HCT116 (cell line): ENCODE measurements around the gene HIF1AN. TPM values are rescaled to one million over a fixed set of nuclear protein-coding genes. Genes with fewer than 3 reads are reported as not detected.

Experiments used
- ATAC-seq: fragments of 200-7000 bp; cut with Tn5 transposase; 2 replicates; pipeline ENCODE4 v1.9.1; 2020; ENCODE audit warnings: mild to moderate bottlenecking, moderate library complexity
- BruUV-seq: library from RNA; stranded (reverse); fragments of 400-500 nt; replicated peaks from 2 replicates; lab custom pipeline; 2021; lab: Mats Ljungman, UMichigan
- CTCF ChIA-PET: fragments of 300-600 bp; sonication (Branson Sonifier 250); formaldehyde crosslinking; loops from one replicate; lab custom pipeline; 2021; ENCODE audit warnings: antibody characterized with exemption; lab: Charles Lee
- POLR2A ChIA-PET: fragments of 300-600, 350-600 bp; sonication (Branson Sonifier 250); formaldehyde crosslinking; loops from one replicate; lab custom pipeline; 2021; ENCODE audit warnings: antibody characterized with exemption; lab: Charles Lee
- RAD21 ChIA-PET, 2 experiments: fragments of 300-600 bp; sonication (Branson Sonifier 250); formaldehyde crosslinking; loops; one replicate each; lab custom pipeline; 2023; ENCODE audit warnings: low total read pairs in 2 of 2; ENCODE audit not compliant: uncharacterized antibody in 2 of 2, unreplicated experiment in 2 of 2, low non-redundant PET in 1 of 2; lab: Charles Lee
- DNase-seq: peaks from one replicate; pipeline ENCODE4 v3.0.0-alpha.2; 2010; ENCODE audit warnings: low read depth, low spot score
- H2AFZ ChIP-seq: fragments of 200-600 bp; shearing (Covaris generic), sonication (generic); 2 replicates; pipeline ENCODE4 v1.6.1; 2017; ENCODE audit warnings: low read depth, mixed run types, mixed read lengths, antibody characterized with exemption, low read length; ENCODE audit not compliant: poor library complexity, severe bottlenecking
- H3K27ac ChIP-seq: 2 replicates; pipeline ENCODE4 v1.5.1; 2012; ENCODE audit warnings: low read depth, low read length
- H3K27me3 ChIP-seq: fragments of 200-600 bp; sonication (generic); 2 replicates; pipeline ENCODE4 v1.6.1; 2016; ENCODE audit warnings: mixed run types, low read length, mixed read lengths; ENCODE audit not compliant: insufficient read depth
- H3K36me3 ChIP-seq, 2 experiments: fragments of 200-500 bp in 1 of 2; fragments of 200-600 bp in 1 of 2; sonication (Bioruptor generic) in 1 of 2; sonication (generic) in 1 of 2; 2 replicates each; pipeline versions ENCODE4 v1.5.1 to v1.6.1; 2014 to 2016; ENCODE audit warnings: low read length in 2 of 2, inconsistent platforms in 1 of 2, mixed read lengths in 1 of 2, mixed run types in 1 of 2; ENCODE audit not compliant: insufficient read depth in 2 of 2, control insufficient read depth in 1 of 2
- H3K4me1 ChIP-seq, 2 experiments: fragments of 200-600 bp in 1 of 2; sonication (generic) in 1 of 2; 2 replicates each; pipeline versions ENCODE4 v1.5.1 to v1.6.1; 2012 to 2017; ENCODE audit warnings: low read length in 2 of 2, inconsistent platforms in 1 of 2, mild to moderate bottlenecking in 1 of 2, mixed read lengths in 1 of 2, mixed run types in 1 of 2, moderate library complexity in 1 of 2; ENCODE audit not compliant: insufficient read depth in 2 of 2, control insufficient read depth in 1 of 2
- H3K4me2 ChIP-seq: fragments of 200-600 bp; sonication (generic); 2 replicates; pipeline ENCODE4 v1.6.1; 2017; ENCODE audit warnings: mixed run types, low read length, mixed read lengths
- H3K4me3 ChIP-seq, 2 experiments: fragments of 200-600 bp in 1 of 2; sonication (generic) in 1 of 2; replicated peaks in 1 of 2; 2 replicates each; pipeline ENCODE4 v1.5.1; 2011 to 2016; ENCODE audit warnings: low read length in 2 of 2, control low read depth in 1 of 2, low read depth in 1 of 2, mild to moderate bottlenecking in 1 of 2, mixed read lengths in 1 of 2, mixed run types in 1 of 2
- H3K79me2 ChIP-seq: fragments of 200-600 bp; sonication (generic); 2 replicates; pipeline ENCODE4 v1.6.1; 2017; ENCODE audit warnings: mild to moderate bottlenecking, mixed run types, low read length, moderate library complexity, mixed read lengths; ENCODE audit not compliant: insufficient read depth
- H3K9ac ChIP-seq: fragments of 200-600 bp; sonication (generic); 2 replicates; pipeline ENCODE4 v1.6.1; 2016; ENCODE audit warnings: low read length, mixed read lengths
- H3K9me2 ChIP-seq: fragments of 200-600 bp; sonication (generic), shearing (Covaris generic); 2 replicates; pipeline ENCODE4 v1.6.1; 2017; ENCODE audit warnings: mixed run types, mild to moderate bottlenecking, moderate library complexity; ENCODE audit not compliant: insufficient read depth
- H3K9me3 ChIP-seq, 2 experiments: fragments of 200-500 bp in 1 of 2; fragments of 200-600 bp in 1 of 2; sonication (Bioruptor generic) in 1 of 2; sonication (generic) in 1 of 2; 2 replicates each; pipeline ENCODE4 v1.6.1; 2014 to 2017; ENCODE audit warnings: low read length in 2 of 2, mixed read lengths in 2 of 2, inconsistent platforms in 1 of 2, low read depth in 1 of 2, mild to moderate bottlenecking in 1 of 2, mixed run types in 1 of 2, moderate library complexity in 1 of 2; ENCODE audit not compliant: control insufficient read depth in 1 of 2, insufficient read depth in 1 of 2
- H4K20me1 ChIP-seq: fragments of 200-600 bp; sonication (generic), shearing (Covaris generic); 2 replicates; pipeline ENCODE4 v1.6.1; 2017; ENCODE audit warnings: mixed run types, mild to moderate bottlenecking, moderate library complexity; ENCODE audit not compliant: insufficient read depth
- ATF3 ChIP-seq: IDR thresholded peaks from 2 replicates; pipeline ENCODE4 v1.6.1; 2012
- CEBPB ChIP-seq: IDR thresholded peaks from 2 replicates; pipeline ENCODE4 v1.6.1; 2012; ENCODE audit warnings: low read depth
- EGR1 ChIP-seq: IDR thresholded peaks from 2 replicates; pipeline ENCODE4 v1.6.1; 2012; ENCODE audit warnings: low read depth
- EZH2 ChIP-seq: fragments of 200-600 bp; sonication (generic); IDR thresholded peaks from 2 replicates; pipeline ENCODE4 v1.6.1; 2017; ENCODE audit warnings: antibody characterized with exemption, mixed run types
- EZH2phosphoT487 ChIP-seq: fragments of 200-600 bp; IDR thresholded peaks from 2 replicates; pipeline ENCODE4 v1.6.1; 2018; ENCODE audit warnings: antibody characterized with exemption, borderline replicate concordance
- FOSL1 ChIP-seq: IDR thresholded peaks from 2 replicates; pipeline ENCODE4 v1.6.1; 2012; ENCODE audit warnings: low read depth
- JUND ChIP-seq: IDR thresholded peaks from 2 replicates; pipeline ENCODE4 v1.6.1; 2012
- SIN3A ChIP-seq: IDR thresholded peaks from 2 replicates; pipeline ENCODE4 v1.6.1; 2012; ENCODE audit warnings: low read depth
- YY1 ChIP-seq: IDR thresholded peaks from 2 replicates; pipeline ENCODE4 v1.6.1; 2011; ENCODE audit warnings: low read length, low read depth, moderate library complexity, mild to moderate bottlenecking; ENCODE audit not compliant: insufficient replicate concordance; ENCODE audit errors: extremely low read depth
- ZNF274 ChIP-seq: fragments of 200-500 bp; sonication (Bioruptor generic); IDR thresholded peaks from 2 replicates; pipeline ENCODE4 v1.6.1; 2014; ENCODE audit warnings: mild to moderate bottlenecking, low read depth, low read length, inconsistent platforms
- intact Hi-C: fragments of 100-400 bp; cut with micrococcal nuclease; formaldehyde crosslinking; loops from 2 replicates; pipeline ENCODE4 v1.10.0; 2022
- total RNA-seq: library from RNA; stranded (reverse); gene quantifications from one replicate; pipeline ENCODE4 v1.2.1, GENCODE V29; 2021; ENCODE audit not compliant: unreplicated experiment
- TF ChIP-seq, protein P1 (sequence below): IDR thresholded peaks from 2 replicates; pipeline ENCODE4 v1.6.1; 2012; ENCODE audit warnings: low read depth
- TF ChIP-seq, protein P2 (sequence below): IDR thresholded peaks from 2 replicates; pipeline ENCODE4 v1.6.1; 2011; ENCODE audit warnings: mild to moderate bottlenecking, low read length, moderate library complexity; ENCODE audit not compliant: insufficient replicate concordance; ENCODE audit errors: extremely low read depth

The HIF1AN gene
- total RNA-seq, 1 experiment from 2014 or later: 67.2 TPM

GRCh38 chr10:100504096-100504495 lies 31.6 kb upstream of the HIF1AN start:
- H2AFZ ChIP-seq: no peak overlapping the region
- intact Hi-C loops: no loop called here
- peaks cover 0 to 4% of the 10 kb centered on the region in 2 experiments; a peak in 1 of 4 replicates for H3K4me1 ChIP-seq
- BruUV-seq: no TSS peak
- H3K79me2 ChIP-seq: no peaks in the 10 kb centered on the region
- H3K4me2 ChIP-seq: no peak overlapping the region
- TF ChIP-seq EZH2phosphoT487: no peak
- no peak for TF ChIP-seq SIN3A
- no peak for TF ChIP-seq ATF3
- no peak for TF ChIP-seq FOSL1
- no peak for TF ChIP-seq YY1
- no peak for TF ChIP-seq ZNF274
- TF ChIP-seq, protein P1, sequence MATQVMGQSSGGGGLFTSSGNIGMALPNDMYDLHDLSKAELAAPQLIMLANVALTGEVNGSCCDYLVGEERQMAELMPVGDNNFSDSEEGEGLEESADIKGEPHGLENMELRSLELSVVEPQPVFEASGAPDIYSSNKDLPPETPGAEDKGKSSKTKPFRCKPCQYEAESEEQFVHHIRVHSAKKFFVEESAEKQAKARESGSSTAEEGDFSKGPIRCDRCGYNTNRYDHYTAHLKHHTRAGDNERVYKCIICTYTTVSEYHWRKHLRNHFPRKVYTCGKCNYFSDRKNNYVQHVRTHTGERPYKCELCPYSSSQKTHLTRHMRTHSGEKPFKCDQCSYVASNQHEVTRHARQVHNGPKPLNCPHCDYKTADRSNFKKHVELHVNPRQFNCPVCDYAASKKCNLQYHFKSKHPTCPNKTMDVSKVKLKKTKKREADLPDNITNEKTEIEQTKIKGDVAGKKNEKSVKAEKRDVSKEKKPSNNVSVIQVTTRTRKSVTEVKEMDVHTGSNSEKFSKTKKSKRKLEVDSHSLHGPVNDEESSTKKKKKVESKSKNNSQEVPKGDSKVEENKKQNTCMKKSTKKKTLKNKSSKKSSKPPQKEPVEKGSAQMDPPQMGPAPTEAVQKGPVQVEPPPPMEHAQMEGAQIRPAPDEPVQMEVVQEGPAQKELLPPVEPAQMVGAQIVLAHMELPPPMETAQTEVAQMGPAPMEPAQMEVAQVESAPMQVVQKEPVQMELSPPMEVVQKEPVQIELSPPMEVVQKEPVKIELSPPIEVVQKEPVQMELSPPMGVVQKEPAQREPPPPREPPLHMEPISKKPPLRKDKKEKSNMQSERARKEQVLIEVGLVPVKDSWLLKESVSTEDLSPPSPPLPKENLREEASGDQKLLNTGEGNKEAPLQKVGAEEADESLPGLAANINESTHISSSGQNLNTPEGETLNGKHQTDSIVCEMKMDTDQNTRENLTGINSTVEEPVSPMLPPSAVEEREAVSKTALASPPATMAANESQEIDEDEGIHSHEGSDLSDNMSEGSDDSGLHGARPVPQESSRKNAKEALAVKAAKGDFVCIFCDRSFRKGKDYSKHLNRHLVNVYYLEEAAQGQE: no peak
- TF ChIP-seq JUND: no peak
- no peak for TF ChIP-seq CEBPB
- TF ChIP-seq, protein P2, sequence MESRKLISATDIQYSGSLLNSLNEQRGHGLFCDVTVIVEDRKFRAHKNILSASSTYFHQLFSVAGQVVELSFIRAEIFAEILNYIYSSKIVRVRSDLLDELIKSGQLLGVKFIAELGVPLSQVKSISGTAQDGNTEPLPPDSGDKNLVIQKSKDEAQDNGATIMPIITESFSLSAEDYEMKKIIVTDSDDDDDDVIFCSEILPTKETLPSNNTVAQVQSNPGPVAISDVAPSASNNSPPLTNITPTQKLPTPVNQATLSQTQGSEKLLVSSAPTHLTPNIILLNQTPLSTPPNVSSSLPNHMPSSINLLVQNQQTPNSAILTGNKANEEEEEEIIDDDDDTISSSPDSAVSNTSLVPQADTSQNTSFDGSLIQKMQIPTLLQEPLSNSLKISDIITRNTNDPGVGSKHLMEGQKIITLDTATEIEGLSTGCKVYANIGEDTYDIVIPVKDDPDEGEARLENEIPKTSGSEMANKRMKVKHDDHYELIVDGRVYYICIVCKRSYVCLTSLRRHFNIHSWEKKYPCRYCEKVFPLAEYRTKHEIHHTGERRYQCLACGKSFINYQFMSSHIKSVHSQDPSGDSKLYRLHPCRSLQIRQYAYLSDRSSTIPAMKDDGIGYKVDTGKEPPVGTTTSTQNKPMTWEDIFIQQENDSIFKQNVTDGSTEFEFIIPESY: no peak
- TF ChIP-seq EZH2: no peak
- no peak for TF ChIP-seq EGR1
- H4K20me1 ChIP-seq: no peaks in the 10 kb centered on the region
- no peaks in the 10 kb centered on the region for H3K9me3 ChIP-seq
- H3K27me3 ChIP-seq: no peaks in the 10 kb centered on the region
- peaks cover 28 to 50% of the 10 kb centered on the region in 2 experiments; a peak in 3 of 4 replicates for H3K36me3 ChIP-seq
- DNase-seq: no peak
- ChIA-PET POLR2A (no interaction called here), CTCF (interaction anchor here (1.1 kb wide), 1 partner anchor 13 kb away, joined by 3 read pairs; no protein-coding TSS in a partner anchor), RAD21 (no interaction called here)
- no peaks in the 10 kb centered on the region for H3K9me2 ChIP-seq
- H3K4me3 ChIP-seq: no peak overlapping the region
- no peak for ATAC-seq
- H3K9ac ChIP-seq: no peak overlapping the region
- no peak overlapping the region for H3K27ac ChIP-seq
